Measurements from ENCODE around the gene PRDX5. TPM values are rescaled to one million over a fixed set of nuclear protein-coding genes. Genes with fewer than 3 reads are reported as not detected.

Gene PRDX5
- total RNA-seq, 2 experiments from 2014 or later = 31.7 to 33.1 TPM

GRCh38 chr11:64358536-64358906 lies 40.6 kb downstream of the PRDX5 start:
- H3K4me1 ChIP-seq (ENCODE audit: insufficient read depth, low read length) = peaks cover 38% of the 10 kb centered on the region
- no peak overlapping the region for H3K27ac Mint-ChIP-seq
- no peaks in the 10 kb centered on the region for H3K27me3 Mint-ChIP-seq
- intact Hi-C loops (cut with DNase I, micrococcal nuclease) = loop anchor here in 1 of 2 experiments (5.0 kb wide), 1 partner anchor 41 kb away; the partner anchor contains the start of genes PRDX5 and TRMT112
- ChIA-PET POLR2A (interaction anchor here (6.3 kb wide), 1 partner anchor 41 kb away, joined by 45 read pairs; the partner anchor contains the start of genes PRDX5 and TRMT112), CTCF (no interaction called here)
- no peak for ATAC-seq (ENCODE audit: poor library complexity)
- H3K9me3 ChIP-seq (ENCODE audit: control insufficient read depth in 1 of 2, insufficient read depth in 1 of 2, low read length in 2 of 2) = no peaks in the 10 kb centered on the region
- H3K27ac ChIP-seq (ENCODE audit: low read depth in 1 of 2, low read length in 2 of 2) = peak overlapping the region in 1 of 2 donors; percentile 22
- peaks cover 44% of the 10 kb centered on the region for H3K36me3 ChIP-seq (ENCODE audit: insufficient read depth, low read length)
- H3K4me1 Mint-ChIP-seq (ENCODE audit: low read depth) = peaks cover 25% of the 10 kb centered on the region
- no peak for DNase-seq
- peaks cover 36% of the 10 kb centered on the region for H3K36me3 Mint-ChIP-seq (ENCODE audit: low read depth)
- no peak for TF ChIP-seq CTCF (IDR thresholded peaks at IDR 0.05)
- H3K4me3 ChIP-seq (ENCODE audit: low read length) = peak overlapping the region; percentile 57
- peak overlapping the region; percentile 69 for H3K4me3 Mint-ChIP-seq
- no peaks in the 10 kb centered on the region for H3K27me3 ChIP-seq (ENCODE audit: control insufficient read depth in 1 of 2, insufficient read depth in 2 of 2, low read length in 2 of 2)
- H3K9me3 Mint-ChIP-seq = no peaks in the 10 kb centered on the region

GRCh38 chr11:64358907-64359711 lies 41.2 kb downstream of the PRDX5 start, which contains the start of gene RPS6KA4:
Gene RPS6KA4 (plus strand): TSS chr11:64359162. CDS start chr11:64359236, 74 bp downstream.
- H3K9me3 Mint-ChIP-seq = no peaks in the 10 kb centered on the region
- peak; percentile 69 for ATAC-seq (ENCODE audit: poor library complexity)
- H3K27me3 Mint-ChIP-seq = no peaks in the 10 kb centered on the region
- peaks cover 25% of the 10 kb centered on the region for H3K4me1 Mint-ChIP-seq (ENCODE audit: low read depth)
- peaks cover 38% of the 10 kb centered on the region for H3K4me1 ChIP-seq (ENCODE audit: insufficient read depth, low read length)
- H3K4me3 ChIP-seq (ENCODE audit: low read length) = peak within 1 kb of the TSS; percentile 88
- peak within 1 kb of the TSS; percentile 5 for H3K27ac Mint-ChIP-seq
- peaks cover 41% of the 10 kb centered on the region for H3K36me3 Mint-ChIP-seq (ENCODE audit: low read depth)
- peak within 1 kb of the TSS in 1 of 2 donors; percentile 22 for H3K27ac ChIP-seq (ENCODE audit: low read depth in 1 of 2, low read length in 2 of 2)
- ChIA-PET CTCF (no interaction called here), POLR2A (interaction anchor here (0.8 to 6.3 kb wide), 6 partner anchors 17 to 759 kb away, joined by 3 to 45 read pairs (median 3); partner anchors contain the start of genes CCDC88B, PRDX5, TRMT112 and ZNHIT2)
- H3K9me3 ChIP-seq (ENCODE audit: control insufficient read depth in 1 of 2, insufficient read depth in 1 of 2, low read length in 2 of 2) = no peaks in the 10 kb centered on the region
- peak in 8 of 14 experiments; percentile 35 to 79 (median 58) for DNase-seq
- no peak for TF ChIP-seq CTCF (IDR thresholded peaks at IDR 0.05)
- H3K36me3 ChIP-seq (ENCODE audit: insufficient read depth, low read length) = peaks cover 44% of the 10 kb centered on the region
- intact Hi-C loops (cut with DNase I, micrococcal nuclease) = loop anchor here (1.0 to 5.0 kb wide), 2 partner anchors 41 to 42 kb away; partner anchors contain the start of genes PRDX5 (in 2 of the 2) and TRMT112 (in 1 of the 2)
- H3K27me3 ChIP-seq (ENCODE audit: control insufficient read depth in 1 of 2, insufficient read depth in 2 of 2, low read length in 2 of 2) = no peaks in the 10 kb centered on the region
- peak within 1 kb of the TSS; percentile 93 for H3K4me3 Mint-ChIP-seq

GRCh38 chr11:64359712-64360445 lies 42.0 kb downstream of the PRDX5 start:
- ATAC-seq (ENCODE audit: poor library complexity) = peak; percentile 58
- POLR2A ChIA-PET = interaction anchor here (0.8 to 6.3 kb wide), 6 partner anchors 17 to 758 kb away, joined by 3 to 45 read pairs (median 3); partner anchors contain the start of genes CCDC88B, PRDX5, TRMT112 and ZNHIT2
- Mint-ChIP-seq H3K36me3 (ENCODE audit: low read depth) (peaks cover 46% of the 10 kb centered on the region), H3K27ac (peak overlapping the region; percentile 5), H3K4me3 (peak overlapping the region; percentile 93), H3K9me3 (no peaks in the 10 kb centered on the region), H3K27me3 (no peaks in the 10 kb centered on the region), H3K4me1 (ENCODE audit: low read depth) (peaks cover 25% of the 10 kb centered on the region)
- Histone ChIP-seq H3K4me3 (ENCODE audit: low read length) (peak overlapping the region; percentile 88), H3K4me1 (ENCODE audit: insufficient read depth, low read length) (peaks cover 38% of the 10 kb centered on the region), H3K36me3 (ENCODE audit: insufficient read depth, low read length) (peaks cover 48% of the 10 kb centered on the region), H3K27me3 (ENCODE audit: control insufficient read depth in 1 of 2, insufficient read depth in 2 of 2, low read length in 2 of 2) (no peaks in the 10 kb centered on the region), H3K9me3 (ENCODE audit: control insufficient read depth in 1 of 2, insufficient read depth in 1 of 2, low read length in 2 of 2) (no peaks in the 10 kb centered on the region), H3K27ac (ENCODE audit: low read depth in 1 of 2, low read length in 2 of 2) (no peak overlapping the region)
- no peak for TF ChIP-seq CTCF (IDR thresholded peaks at IDR 0.05)
- CTCF ChIA-PET = interaction anchor here (1.6 kb wide), 1 partner anchor 42 kb away, joined by 7 read pairs; the partner anchor contains the start of genes PRDX5 and TRMT112
- intact Hi-C loops (cut with DNase I, micrococcal nuclease) = loop anchor here (1.0 to 10.0 kb wide), 3 partner anchors 42 to 295 kb away; partner anchors contain the start of genes PRDX5 (in 2 of the 2) and TRMT112 (in 1 of the 2)
- DNase-seq = peak in 9 of 14 experiments; percentile 23 to 73 (median 42)
